Skeletal muscle satellite cell (primary cell): Measurements from ENCODE around the gene USH1G.

Experiments used
- H3K27me3 ChIP-seq: 2 replicates; pipeline ENCODE4 v1.7.0; 2013; ENCODE audit warnings: low read length; ENCODE audit not compliant: control insufficient read depth, insufficient read depth
- H3K36me3 ChIP-seq: 2 replicates; pipeline ENCODE4 v1.7.0; 2013; ENCODE audit warnings: mild to moderate bottlenecking, control low read depth, low read length; ENCODE audit not compliant: insufficient read depth
- H3K4me1 ChIP-seq: 2 replicates; pipeline ENCODE4 v1.7.0; 2013; ENCODE audit warnings: low read length; ENCODE audit not compliant: control insufficient read depth, insufficient read depth
- H3K4me2 ChIP-seq: 2 replicates; pipeline ENCODE4 v1.7.0; 2013; ENCODE audit warnings: mild to moderate bottlenecking, low read length
- H3K4me3 ChIP-seq: 2 replicates; pipeline ENCODE4 v1.7.0; 2013; ENCODE audit warnings: low read length
- H3K9ac ChIP-seq: 2 replicates; pipeline ENCODE4 v1.7.0; 2013; ENCODE audit warnings: mild to moderate bottlenecking, low read depth, low read length, moderate library complexity
- H3K9me3 ChIP-seq: replicated peaks from 2 replicates; pipeline ENCODE4 v1.7.0; 2013; ENCODE audit warnings: mild to moderate bottlenecking, control low read depth, low read length

Gene USH1G

GRCh38 chr17:74892974-74893911 lies 29.8 kb downstream of the USH1G start, which contains the start of gene FADS6:
FADS6 (minus strand) TSS chr17:74893633; CDS start chr17:74893595, 38 bp downstream.
- H3K36me3 ChIP-seq: no peaks in the 10 kb centered on the region
- H3K4me3 ChIP-seq: no peak within 1 kb of the TSS
- no peak within 1 kb of the TSS for H3K4me2 ChIP-seq
- H3K9me3 ChIP-seq: no peaks in the 10 kb centered on the region
- H3K27me3 ChIP-seq: peaks cover 84% of the 10 kb centered on the region
- no peak within 1 kb of the TSS for H3K9ac ChIP-seq
- H3K4me1 ChIP-seq: no peaks in the 10 kb centered on the region

DNA sequence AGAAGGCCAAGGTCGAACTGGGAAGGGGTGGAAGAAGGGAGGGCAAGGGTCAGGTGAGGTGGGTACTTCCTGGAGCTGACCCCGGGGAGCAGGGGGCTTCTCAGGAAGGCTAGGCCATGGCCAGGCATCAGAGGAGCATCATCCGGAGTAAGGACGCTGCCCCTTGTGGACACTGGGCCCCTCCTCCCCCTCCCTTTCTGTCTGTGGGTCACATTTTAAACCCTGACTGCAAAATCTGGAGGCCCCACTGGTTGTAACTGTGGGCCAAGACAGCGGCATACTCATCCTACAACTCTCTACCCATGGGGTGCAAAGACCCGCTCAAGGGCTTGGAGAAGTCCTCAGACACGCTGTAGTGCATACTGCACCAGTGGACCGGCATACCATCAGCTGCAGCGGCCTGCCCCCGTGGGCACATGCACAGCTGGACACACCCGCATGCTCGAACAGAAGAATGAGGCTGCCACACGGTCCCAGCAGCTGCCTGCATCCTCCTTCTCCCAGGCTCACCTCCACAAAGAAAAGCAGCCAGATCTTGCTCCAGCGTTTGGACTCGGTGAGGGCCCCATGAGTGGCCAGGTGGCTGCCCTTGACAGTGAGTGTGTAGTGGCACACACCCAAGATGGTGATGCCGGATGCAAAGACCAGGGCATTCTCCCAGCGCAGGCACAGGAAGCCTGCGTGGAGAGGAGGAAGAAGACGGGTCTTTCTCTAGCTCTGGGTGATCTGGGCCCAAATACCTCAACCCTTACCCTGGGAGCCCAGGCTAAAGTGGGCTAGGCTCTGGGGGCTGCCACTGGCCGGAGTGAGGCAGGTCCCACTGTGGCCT lies 30.8 kb downstream of the USH1G start:
- Histone ChIP-seq H3K9me3 (no peaks in the 10 kb centered on the region), H3K9ac (no peak overlapping the region), H3K4me3 (no peak overlapping the region), H3K4me1 (no peaks in the 10 kb centered on the region), H3K36me3 (no peaks in the 10 kb centered on the region), H3K27me3 (peaks cover 83% of the 10 kb centered on the region), H3K4me2 (no peak overlapping the region)

DNA sequence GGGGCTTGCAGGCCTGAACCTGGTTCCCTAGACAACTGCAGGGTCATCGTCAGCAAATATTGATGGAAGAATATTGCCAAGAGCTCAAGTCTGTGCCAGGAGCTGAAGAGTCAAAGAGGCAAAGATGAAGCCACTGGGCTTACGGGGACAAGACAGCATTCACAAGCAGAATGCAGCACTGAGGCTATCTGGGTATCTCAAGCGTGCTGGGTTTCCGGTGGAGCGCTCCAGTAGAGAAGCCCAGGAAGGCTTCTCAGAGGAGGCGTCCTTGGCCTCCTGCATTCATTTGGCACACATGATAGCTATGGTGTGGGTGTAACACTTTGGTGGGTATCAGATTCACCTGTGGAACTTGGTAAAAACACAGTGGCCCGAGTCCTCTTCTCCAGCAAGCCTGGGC lies 32.5 kb downstream of the USH1G start:
- Histone ChIP-seq H3K4me1 (no peaks in the 10 kb centered on the region), H3K4me3 (no peak overlapping the region), H3K27me3 (peaks cover 80% of the 10 kb centered on the region), H3K9me3 (no peaks in the 10 kb centered on the region), H3K9ac (no peak overlapping the region), H3K4me2 (no peak overlapping the region), H3K36me3 (no peaks in the 10 kb centered on the region)

DNA sequence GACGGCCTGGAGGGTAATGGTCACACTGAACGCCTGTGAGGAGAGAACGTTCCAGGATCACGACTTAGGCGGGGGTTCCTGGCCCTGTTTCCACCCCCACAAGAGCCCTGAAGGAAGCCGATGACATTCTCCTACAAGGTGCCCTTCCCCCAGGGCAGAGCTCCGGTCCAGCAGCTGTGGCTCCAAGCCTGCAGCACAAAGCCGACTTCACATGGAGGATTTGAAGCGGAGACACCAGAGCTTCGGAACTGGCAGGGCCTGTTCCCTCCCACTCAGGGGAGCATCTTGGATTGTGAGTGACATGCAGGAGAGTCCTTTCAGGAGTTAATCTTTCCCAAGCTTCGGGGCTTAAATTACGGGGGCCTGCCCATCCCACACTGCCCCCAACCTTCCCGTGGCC lies 34.6 kb downstream of the USH1G start:
- no peak overlapping the region for H3K4me3 ChIP-seq
- H3K9me3 ChIP-seq: no peaks in the 10 kb centered on the region
- peaks cover 62% of the 10 kb centered on the region for H3K27me3 ChIP-seq
- H3K4me1 ChIP-seq: no peaks in the 10 kb centered on the region
- no peaks in the 10 kb centered on the region for H3K36me3 ChIP-seq
- H3K9ac ChIP-seq: no peak overlapping the region
- no peak overlapping the region for H3K4me2 ChIP-seq

DNA sequence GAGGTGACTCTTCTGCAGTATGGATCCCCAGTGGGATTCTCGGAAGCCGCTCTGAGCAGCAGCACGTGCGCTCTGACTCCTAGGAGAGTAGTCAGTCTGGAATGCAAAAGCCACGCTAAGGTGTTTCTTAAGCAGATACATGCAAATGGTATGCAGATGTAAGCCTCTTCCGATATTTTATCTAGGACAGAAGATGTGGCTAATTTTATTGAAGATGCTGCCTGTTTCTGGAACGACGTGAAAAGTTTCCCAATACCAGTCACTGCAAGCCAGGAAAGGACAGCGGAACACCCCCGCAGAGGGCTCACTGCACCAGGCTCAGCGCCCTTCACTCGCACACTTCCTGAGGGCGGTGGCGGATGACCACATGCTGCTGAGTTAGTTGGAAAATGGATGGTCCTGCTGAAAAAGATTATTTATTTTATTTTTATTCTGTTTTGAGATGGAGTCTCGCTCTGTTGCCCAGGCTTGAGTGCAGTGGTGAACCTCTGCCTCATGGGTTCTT lies 39.8 kb downstream of the USH1G start:
- H3K27me3 ChIP-seq: peaks cover 55% of the 10 kb centered on the region
- H3K4me1 ChIP-seq: no peaks in the 10 kb centered on the region
- no peak overlapping the region for H3K4me3 ChIP-seq
- no peaks in the 10 kb centered on the region for H3K36me3 ChIP-seq
- no peak overlapping the region for H3K9ac ChIP-seq
- H3K9me3 ChIP-seq: no peaks in the 10 kb centered on the region
- H3K4me2 ChIP-seq: no peak overlapping the region

- no peak overlapping the region for H3K4me3 ChIP-seq
- H3K36me3 ChIP-seq: no peaks in the 10 kb centered on the region
- no peak overlapping the region for H3K9ac ChIP-seq
- no peaks in the 10 kb centered on the region for H3K9me3 ChIP-seq
- H3K4me2 ChIP-seq: no peak overlapping the region
- H3K4me1 ChIP-seq: no peaks in the 10 kb centered on the region
- peaks cover 57% of the 10 kb centered on the region for H3K27me3 ChIP-seq
These were observed 40.4 kb downstream of the USH1G start for GRCh38 chr17:74882517-74883240.

DNA sequence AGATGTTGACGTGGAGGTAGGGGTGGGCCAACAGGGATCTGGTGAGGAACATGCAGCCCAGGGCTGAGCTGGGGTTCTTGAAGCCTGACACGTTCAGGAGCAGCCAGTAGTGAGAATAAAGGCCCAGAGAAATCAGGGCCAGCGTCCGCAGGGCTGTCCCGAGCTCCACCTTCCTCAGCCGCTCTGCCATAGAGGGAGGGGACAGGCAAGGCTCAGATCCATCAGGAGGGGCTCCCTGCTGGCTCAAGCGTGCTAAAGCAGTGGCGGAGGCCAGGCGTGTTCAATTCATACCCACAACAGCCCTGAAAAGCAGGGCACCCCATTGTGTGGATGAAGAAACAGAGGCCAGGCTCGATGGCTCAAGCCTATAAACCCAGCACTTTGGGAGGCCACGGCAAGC lies 42.0 kb downstream of the USH1G start:
- Histone ChIP-seq H3K36me3 (no peaks in the 10 kb centered on the region), H3K4me3 (no peak overlapping the region), H3K9ac (no peak overlapping the region), H3K9me3 (no peaks in the 10 kb centered on the region), H3K27me3 (peaks cover 48% of the 10 kb centered on the region), H3K4me1 (no peaks in the 10 kb centered on the region), H3K4me2 (no peak overlapping the region)

GRCh38 chr17:74879308-74879707 lies 43.7 kb downstream of the USH1G start:
- Histone ChIP-seq H3K36me3 (no peaks in the 10 kb centered on the region), H3K27me3 (peaks cover 44% of the 10 kb centered on the region), H3K9me3 (no peaks in the 10 kb centered on the region)

DNA sequence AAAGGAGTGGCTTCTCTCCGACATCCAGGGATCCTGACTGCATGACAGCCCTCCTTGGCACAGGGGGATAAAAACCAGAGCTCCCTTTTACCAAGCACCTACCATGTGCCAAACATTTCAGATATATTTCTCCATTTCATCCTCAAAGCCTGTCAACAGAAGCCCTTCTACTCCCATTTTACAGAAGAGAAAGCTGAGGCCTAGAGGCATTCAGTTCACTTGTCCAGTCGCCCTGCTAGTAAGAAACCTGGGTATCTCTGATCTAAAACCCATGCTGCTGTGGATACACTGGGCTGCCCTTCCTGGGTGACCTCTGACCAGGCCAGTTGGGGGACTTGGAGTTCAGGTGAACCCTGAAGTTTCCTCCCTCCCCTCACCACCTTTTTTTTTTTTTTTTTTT lies 44.4 kb downstream of the USH1G start:
- Histone ChIP-seq H3K27me3 (peaks cover 44% of the 10 kb centered on the region), H3K9ac (no peak overlapping the region)

More at GRCh38 chr17:74879308-74879707, 43.7 kb downstream of the USH1G start:
- no peak overlapping the region for H3K9ac ChIP-seq
- no peaks in the 10 kb centered on the region for H3K4me1 ChIP-seq
- H3K4me3 ChIP-seq: no peak overlapping the region
- no peak overlapping the region for H3K4me2 ChIP-seq

GRCh38 chr17:74877592-74878548 lies 45.2 kb downstream of the USH1G start:
- Histone ChIP-seq H3K9me3 (no peaks in the 10 kb centered on the region), H3K4me2 (no peak overlapping the region), H3K27me3 (peaks cover 38% of the 10 kb centered on the region), H3K4me1 (peaks cover 5% of the 10 kb centered on the region), H3K36me3 (no peaks in the 10 kb centered on the region), H3K4me3 (no peak overlapping the region), H3K9ac (no peak overlapping the region)

More for the DNA sequence above, 44.4 kb downstream of the USH1G start:
- no peaks in the 10 kb centered on the region for H3K9me3 ChIP-seq
- H3K4me2 ChIP-seq: no peak overlapping the region
- no peak overlapping the region for H3K4me3 ChIP-seq
- no peaks in the 10 kb centered on the region for H3K36me3 ChIP-seq
- H3K4me1 ChIP-seq: peaks cover 5% of the 10 kb centered on the region
